Astrocyte (in vitro differentiated cells and primary cell): ENCODE results near the gene ZNF691. TPM values are rescaled to one million over a fixed set of nuclear protein-coding genes. Genes with fewer than 3 reads are reported as not detected.
"Not testable (repeated sequence)": the region's sequence is repeated elsewhere in the genome, so short reads cannot be mapped to it uniquely, and the experiment has no call there.

Source experiments
- DNase-seq: peaks from one replicate; pipeline ENCODE4 v3.0.0-alpha.2; 2010; ENCODE audit warnings: low read depth
- FAIRE-seq: peaks from 2 replicates; lab custom pipeline; 2011; peaks lifted over from hg19 to GRCh38; lab: Jason Lieb, UNC
- H2AFZ ChIP-seq: 2 replicates; pipeline ENCODE4 v1.6.0; 2012; ENCODE audit warnings: low read depth, low read length, inconsistent platforms
- H3K27ac ChIP-seq: 2 replicates; pipeline ENCODE4 v1.5.1; 2011; ENCODE audit warnings: low read depth, low read length, inconsistent platforms
- H3K27me3 ChIP-seq: 2 replicates; pipeline ENCODE4 v1.6.0; 2011; ENCODE audit warnings: low read length, inconsistent platforms; ENCODE audit not compliant: insufficient read depth
- H3K36me3 ChIP-seq: 2 replicates; pipeline ENCODE4 v1.5.1; 2011; ENCODE audit warnings: low read length, inconsistent platforms; ENCODE audit not compliant: insufficient read depth
- H3K4me1 ChIP-seq: 2 replicates; pipeline ENCODE4 v1.5.1; 2011; ENCODE audit warnings: low read length, inconsistent platforms; ENCODE audit not compliant: insufficient read depth
- H3K4me2 ChIP-seq: 2 replicates; pipeline ENCODE4 v1.6.0; 2012; ENCODE audit warnings: low read length, inconsistent platforms
- H3K4me3 ChIP-seq: 2 replicates; pipeline ENCODE4 v1.5.1; 2011; ENCODE audit warnings: low read depth, mild to moderate bottlenecking, low read length, inconsistent platforms; ENCODE audit not compliant: insufficient read depth
- H3K79me2 ChIP-seq: 2 replicates; pipeline ENCODE4 v1.6.0; 2012; ENCODE audit warnings: mild to moderate bottlenecking, low read length, inconsistent platforms; ENCODE audit not compliant: insufficient read depth
- H3K9ac ChIP-seq: 2 replicates; pipeline ENCODE4 v1.6.0; 2012; ENCODE audit warnings: mild to moderate bottlenecking, low read length, inconsistent platforms
- H3K9me3 ChIP-seq: 2 replicates; pipeline ENCODE4 v1.5.1; 2012; ENCODE audit warnings: low read depth, mild to moderate bottlenecking, low read length, inconsistent platforms; ENCODE audit not compliant: insufficient read depth
- H4K20me1 ChIP-seq: 2 replicates; pipeline ENCODE4 v1.6.0; 2012; ENCODE audit warnings: low read length, inconsistent platforms; ENCODE audit not compliant: insufficient read depth
- H3K27ac Mint-ChIP-seq: one replicate; pipeline ENCODE4 v1.8.0; 2021; ENCODE audit warnings: mild to moderate bottlenecking, mixed read lengths; ENCODE audit not compliant: unreplicated experiment
- H3K27me3 Mint-ChIP-seq: one replicate; pipeline ENCODE4 v1.8.0; 2021; ENCODE audit warnings: low read depth, mixed read lengths; ENCODE audit not compliant: unreplicated experiment
- H3K36me3 Mint-ChIP-seq: one replicate; pipeline ENCODE4 v1.8.0; 2021; ENCODE audit warnings: low read depth, mixed read lengths; ENCODE audit not compliant: unreplicated experiment
- H3K4me1 Mint-ChIP-seq: one replicate; pipeline ENCODE4 v1.8.0; 2021; ENCODE audit warnings: low read depth, mixed read lengths; ENCODE audit not compliant: unreplicated experiment
- H3K4me3 Mint-ChIP-seq: one replicate; pipeline ENCODE4 v1.8.0; 2021; ENCODE audit warnings: mild to moderate bottlenecking, moderate library complexity, mixed read lengths; ENCODE audit not compliant: unreplicated experiment
- H3K9me3 Mint-ChIP-seq: one replicate; pipeline ENCODE4 v1.8.0; 2021; ENCODE audit warnings: mild to moderate bottlenecking, mixed read lengths; ENCODE audit not compliant: unreplicated experiment
- EZH2 ChIP-seq: IDR thresholded peaks from 2 replicates; pipeline ENCODE4 v1.6.1; 2012; ENCODE audit warnings: mild to moderate bottlenecking, low read length, inconsistent platforms; ENCODE audit not compliant: insufficient read depth
- total RNA-seq: library from RNA; stranded (reverse); gene quantifications from 2 replicates; pipeline ENCODE4 v1.2.1, GENCODE V29; 2021
- TF ChIP-seq, protein P1 (sequence below): IDR thresholded peaks from 2 replicates; pipeline ENCODE4 v1.5.1; 2011; ENCODE audit warnings: low read depth, mild to moderate bottlenecking, inconsistent platforms, low read length, moderate library complexity; ENCODE audit not compliant: insufficient read depth

ZNF691 gene
- total RNA-seq, 1 donor from 2014 or later: 5.8 TPM

DNA sequence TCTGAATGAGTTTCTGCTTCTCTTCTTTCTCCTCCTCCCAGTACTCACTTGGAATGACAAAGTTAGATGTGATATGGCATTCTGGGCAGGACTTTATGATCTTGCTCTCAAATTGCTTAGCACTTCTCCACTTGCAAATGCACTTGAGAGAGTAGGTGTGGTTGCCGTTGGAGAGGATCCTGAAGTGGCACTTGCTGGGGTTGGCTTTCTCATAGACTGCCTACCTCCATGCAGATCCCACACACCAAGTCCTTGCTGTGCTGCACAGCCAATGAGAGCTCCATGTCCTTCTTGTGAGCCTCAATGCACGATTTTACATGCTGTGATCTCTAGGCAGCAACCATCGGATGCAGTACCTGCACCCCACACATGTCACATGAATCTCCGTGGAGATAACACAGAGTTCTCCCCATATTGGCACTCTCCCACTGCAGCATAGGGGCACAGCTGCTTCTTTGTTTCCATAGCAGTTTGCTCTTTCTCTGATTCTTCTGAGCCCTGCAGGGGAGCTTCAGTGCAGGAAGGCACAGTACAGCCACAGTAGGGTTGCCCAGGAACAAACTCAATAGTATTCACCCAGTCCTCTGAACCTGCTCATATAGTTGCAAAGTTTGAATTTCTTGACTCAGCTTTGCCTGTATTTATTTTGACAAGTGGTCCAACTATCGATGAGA lies 45.2 kb downstream of the ZNF691 start:
- Histone ChIP-seq H3K9me3 (no peaks in the 10 kb centered on the region), H3K4me1 (no peaks in the 10 kb centered on the region), H3K9ac (no peak overlapping the region), H3K36me3 (no peaks in the 10 kb centered on the region), H4K20me1 (no peaks in the 10 kb centered on the region), H3K79me2 (no peaks in the 10 kb centered on the region), H2AFZ (no peak overlapping the region), H3K4me3 (no peak overlapping the region), H3K27ac (no peak overlapping the region), H3K4me2 (no peak overlapping the region), H3K27me3 (peaks cover 6% of the 10 kb centered on the region)
- TF ChIP-seq EZH2: no peak
- TF ChIP-seq, protein P1, sequence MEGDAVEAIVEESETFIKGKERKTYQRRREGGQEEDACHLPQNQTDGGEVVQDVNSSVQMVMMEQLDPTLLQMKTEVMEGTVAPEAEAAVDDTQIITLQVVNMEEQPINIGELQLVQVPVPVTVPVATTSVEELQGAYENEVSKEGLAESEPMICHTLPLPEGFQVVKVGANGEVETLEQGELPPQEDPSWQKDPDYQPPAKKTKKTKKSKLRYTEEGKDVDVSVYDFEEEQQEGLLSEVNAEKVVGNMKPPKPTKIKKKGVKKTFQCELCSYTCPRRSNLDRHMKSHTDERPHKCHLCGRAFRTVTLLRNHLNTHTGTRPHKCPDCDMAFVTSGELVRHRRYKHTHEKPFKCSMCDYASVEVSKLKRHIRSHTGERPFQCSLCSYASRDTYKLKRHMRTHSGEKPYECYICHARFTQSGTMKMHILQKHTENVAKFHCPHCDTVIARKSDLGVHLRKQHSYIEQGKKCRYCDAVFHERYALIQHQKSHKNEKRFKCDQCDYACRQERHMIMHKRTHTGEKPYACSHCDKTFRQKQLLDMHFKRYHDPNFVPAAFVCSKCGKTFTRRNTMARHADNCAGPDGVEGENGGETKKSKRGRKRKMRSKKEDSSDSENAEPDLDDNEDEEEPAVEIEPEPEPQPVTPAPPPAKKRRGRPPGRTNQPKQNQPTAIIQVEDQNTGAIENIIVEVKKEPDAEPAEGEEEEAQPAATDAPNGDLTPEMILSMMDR: no peak
- Mint-ChIP-seq H3K9me3 (peaks cover 6% of the 10 kb centered on the region), H3K36me3 (peaks cover 3% of the 10 kb centered on the region), H3K4me1 (no peaks in the 10 kb centered on the region), H3K4me3 (no peak overlapping the region), H3K27me3 (peaks cover 23% of the 10 kb centered on the region), H3K27ac (no peak overlapping the region)
- DNase-seq: no peak
- FAIRE-seq: no peak

DNA sequence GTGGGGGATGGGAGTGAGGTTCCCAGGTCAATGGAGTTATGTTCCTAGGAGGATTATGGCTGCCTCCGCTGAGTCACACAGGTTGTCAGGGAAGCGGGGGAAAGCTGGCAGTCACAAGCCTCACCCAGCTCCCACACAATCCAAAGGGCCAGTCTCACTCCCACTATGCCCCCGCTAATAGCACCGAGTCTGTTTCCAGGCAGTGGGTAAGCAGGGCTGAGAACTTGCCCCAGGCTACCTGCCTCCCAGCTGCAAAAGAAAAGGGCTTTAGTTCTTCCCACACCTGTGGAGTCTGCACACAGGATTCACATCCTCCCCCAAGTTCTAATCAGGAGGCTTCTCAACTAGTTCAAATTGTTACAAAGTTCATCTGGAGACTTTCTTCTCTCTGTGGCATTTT lies 53.5 kb downstream of the ZNF691 start:
- not testable (repeated sequence) for H2AFZ ChIP-seq, H3K79me2 ChIP-seq, H3K27me3 Mint-ChIP-seq, H3K9ac ChIP-seq, DNase-seq, H3K9me3 ChIP-seq, H3K4me3 ChIP-seq, H3K27ac Mint-ChIP-seq, H3K4me1 Mint-ChIP-seq, H3K4me3 Mint-ChIP-seq, H3K27ac ChIP-seq, H3K36me3 Mint-ChIP-seq, H3K36me3 ChIP-seq, H3K27me3 ChIP-seq, H3K4me2 ChIP-seq, H3K4me1 ChIP-seq, H4K20me1 ChIP-seq, FAIRE-seq
- peaks cover 12% of the 10 kb centered on the region for H3K9me3 Mint-ChIP-seq

Other genes with a start within 250 kb of the ZNF691 start
- gene PPIH, start 188.2 kb upstream of the ZNF691 start, total RNA-seq: 23.5 and 28.5 TPM in 2 replicates
- 744 and 872 TPM in 2 replicates for gene YBX1, start 164.2 kb upstream of the ZNF691 start, total RNA-seq
- 0.11 TPM in 1 of 2 replicates, not detected in the other for gene CLDN19, start 106.4 kb upstream of the ZNF691 start, total RNA-seq
- gene P3H1, start 79.6 kb upstream of the ZNF691 start, total RNA-seq: 277 and 351 TPM in 2 replicates
- gene C1orf50, start 79.4 kb upstream of the ZNF691 start, total RNA-seq: 9.5 and 12.6 TPM in 2 replicates
- gene TMEM269, start 61.6 kb upstream of the ZNF691 start, total RNA-seq: 0.07 and 0.09 TPM in 2 replicates
- gene ERMAP, start 29.5 kb upstream of the ZNF691 start, total RNA-seq: 8.9 and 9.2 TPM in 2 replicates
- 19.7 and 28.1 TPM in 2 replicates for gene SVBP, start 29.2 kb upstream of the ZNF691 start, total RNA-seq
- gene SLC2A1, start 112.3 kb downstream of the ZNF691 start, total RNA-seq: 506 and 521 TPM in 2 replicates